Measurements from ENCODE around the gene CELF1.

Gene CELF1

DNA sequence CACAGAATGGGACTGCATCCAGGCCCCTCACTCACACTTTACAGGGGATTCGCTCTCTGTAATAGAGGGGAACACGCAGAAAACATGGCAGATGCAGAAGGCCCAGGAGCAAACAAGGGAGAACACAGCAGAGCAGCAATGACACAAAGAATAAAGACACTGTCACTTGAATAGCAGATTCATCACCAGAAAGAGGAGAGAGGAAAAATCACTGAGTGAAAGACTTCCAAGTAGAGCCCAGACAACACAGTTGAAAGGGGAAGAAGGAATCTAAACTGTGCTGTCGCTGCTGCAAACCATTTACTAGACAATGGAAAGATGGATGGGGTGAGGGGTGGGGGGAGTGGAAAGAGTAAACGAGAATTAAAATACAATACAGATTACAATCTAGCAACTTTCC lies 75.2 kb downstream of the CELF1 start:
- TF ChIP-seq, protein P1, sequence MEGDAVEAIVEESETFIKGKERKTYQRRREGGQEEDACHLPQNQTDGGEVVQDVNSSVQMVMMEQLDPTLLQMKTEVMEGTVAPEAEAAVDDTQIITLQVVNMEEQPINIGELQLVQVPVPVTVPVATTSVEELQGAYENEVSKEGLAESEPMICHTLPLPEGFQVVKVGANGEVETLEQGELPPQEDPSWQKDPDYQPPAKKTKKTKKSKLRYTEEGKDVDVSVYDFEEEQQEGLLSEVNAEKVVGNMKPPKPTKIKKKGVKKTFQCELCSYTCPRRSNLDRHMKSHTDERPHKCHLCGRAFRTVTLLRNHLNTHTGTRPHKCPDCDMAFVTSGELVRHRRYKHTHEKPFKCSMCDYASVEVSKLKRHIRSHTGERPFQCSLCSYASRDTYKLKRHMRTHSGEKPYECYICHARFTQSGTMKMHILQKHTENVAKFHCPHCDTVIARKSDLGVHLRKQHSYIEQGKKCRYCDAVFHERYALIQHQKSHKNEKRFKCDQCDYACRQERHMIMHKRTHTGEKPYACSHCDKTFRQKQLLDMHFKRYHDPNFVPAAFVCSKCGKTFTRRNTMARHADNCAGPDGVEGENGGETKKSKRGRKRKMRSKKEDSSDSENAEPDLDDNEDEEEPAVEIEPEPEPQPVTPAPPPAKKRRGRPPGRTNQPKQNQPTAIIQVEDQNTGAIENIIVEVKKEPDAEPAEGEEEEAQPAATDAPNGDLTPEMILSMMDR (IDR thresholded peaks at IDR 0.05): no peak

GRCh38 chr11:47477323-47477722 lies 75.6 kb downstream of the CELF1 start:
- TF ChIP-seq, protein P1 (IDR thresholded peaks at IDR 0.05): no peak

DNA sequence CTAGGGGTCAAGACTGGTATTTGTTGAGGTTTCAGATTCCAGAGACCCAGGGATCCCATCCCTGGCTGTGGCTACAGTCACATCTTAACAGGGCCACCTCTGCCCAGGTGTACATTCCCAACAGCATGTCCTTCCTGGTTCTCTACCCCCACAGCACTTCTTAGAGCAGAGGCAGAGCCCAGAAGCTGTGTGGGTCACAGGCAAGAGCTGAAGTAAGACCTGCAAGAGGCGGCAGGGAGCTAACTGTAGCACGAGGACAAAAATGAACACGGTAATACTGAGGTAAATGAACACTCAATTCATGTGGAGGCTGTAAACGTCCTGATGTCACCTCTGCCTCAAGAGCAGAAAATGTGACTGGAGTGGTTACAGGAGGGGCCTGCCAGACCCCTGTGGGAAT lies 82.3 kb downstream of the CELF1 start:
- TF ChIP-seq, protein P1 (IDR thresholded peaks at IDR 0.05): no peak

DNA sequence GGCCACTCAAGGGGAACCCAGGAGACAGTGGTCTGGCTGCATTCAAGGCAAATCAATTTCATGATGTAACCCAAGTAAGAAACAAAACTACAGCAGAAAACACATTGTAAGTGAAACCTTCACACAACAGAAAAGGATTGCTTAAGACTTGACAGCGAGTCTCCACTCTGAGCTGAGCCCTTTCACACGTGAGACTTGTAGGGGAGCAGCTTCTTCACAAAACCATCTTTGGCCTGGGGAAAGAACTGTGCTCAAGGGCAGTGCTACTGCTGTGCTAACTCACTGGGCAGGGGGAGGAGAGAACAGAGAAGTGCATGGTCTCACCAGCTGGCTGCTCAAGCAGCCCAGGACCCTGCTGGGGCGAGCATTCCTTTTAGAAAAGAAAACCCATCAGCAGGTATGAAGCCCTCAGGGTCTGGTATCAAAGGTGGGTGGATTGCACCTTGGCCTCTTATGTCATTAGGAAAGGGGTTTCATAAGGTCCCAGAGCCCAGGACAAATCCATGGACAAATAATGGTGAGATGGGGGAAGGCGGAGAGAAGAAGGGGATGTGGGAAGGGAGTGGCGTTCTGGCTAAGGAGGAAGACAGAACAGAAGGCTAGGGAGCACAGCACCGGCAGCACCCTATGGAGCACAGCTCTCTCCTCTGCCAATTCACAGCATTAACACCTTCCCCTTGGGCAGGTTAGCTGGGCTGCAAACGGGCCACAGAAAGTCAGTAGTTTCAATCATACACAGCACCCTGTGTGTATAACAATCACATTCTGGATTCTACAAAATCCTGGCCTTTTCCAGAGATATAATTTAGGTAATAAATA lies 83.4 kb downstream of the CELF1 start:
- TF ChIP-seq, protein P1 (IDR thresholded peaks at IDR 0.05): no peak

DNA sequence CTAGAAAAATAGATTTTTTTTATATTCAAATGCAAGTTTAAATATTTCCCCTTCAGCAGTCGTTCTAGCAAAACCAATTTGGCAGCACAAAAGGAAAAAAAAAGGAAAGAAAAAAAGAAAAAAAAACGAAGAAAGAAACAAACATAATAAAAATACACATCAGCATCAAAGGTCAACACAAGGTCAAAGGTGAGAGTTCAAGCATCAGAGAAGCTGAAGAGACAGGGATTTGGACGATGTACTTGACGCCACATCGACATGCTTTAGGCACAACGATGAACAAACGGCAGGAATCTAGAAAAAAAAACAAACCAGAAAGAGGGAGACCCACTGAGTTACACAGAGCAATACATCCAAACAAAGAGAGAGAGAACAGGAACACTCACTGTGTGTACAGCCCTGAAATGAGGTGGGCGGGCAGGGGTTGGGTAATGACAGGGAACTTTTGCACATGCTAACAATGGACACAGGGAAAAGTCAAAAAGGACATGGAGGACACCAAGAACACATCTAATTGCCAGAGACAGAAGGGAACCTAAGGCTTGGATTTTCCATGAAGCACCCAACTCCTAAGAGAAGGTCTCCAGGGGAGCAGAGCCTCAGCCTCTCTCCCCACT lies 84.2 kb downstream of the CELF1 start:
- TF ChIP-seq, protein P1 (IDR thresholded peaks at IDR 0.05): no peak

GRCh38 chr11:47467357-47467756 lies 85.6 kb downstream of the CELF1 start:
- TF ChIP-seq, protein P1 (IDR thresholded peaks at IDR 0.05): no peak

- TF ChIP-seq, protein P1 (IDR thresholded peaks at IDR 0.05): no peak
These were observed 86.2 kb downstream of the CELF1 start for GRCh38 chr11:47466701-47467250.

All from LNCAP (cell line).